HG02763 (cell line): Measurements from ENCODE around the gene ANKRD63.

Experiments used
- ATAC-seq: cut with Tn5 transposase; IDR thresholded peaks from one replicate; pipeline ENCODE4 v1.9.1; 2021; ENCODE audit warnings: mild to moderate bottlenecking, moderate library complexity; ENCODE audit not compliant: unreplicated experiment

ANKRD63 gene

GRCh38 chr15:40282869-40283614, at the start of gene ANKRD63:
TSS of gene ANKRD63 (minus strand) at chr15:40283064. CDS start at chr15:40282586, 478 bp downstream.
- no peak for ATAC-seq

GRCh38 chr15:40332113-40332781, 49.4 kb upstream of the ANKRD63 start:
- ATAC-seq = no peak

- no peak for ATAC-seq
Measured at GRCh38 chr15:40331637-40332036, 48.8 kb upstream of the ANKRD63 start.

GRCh38 chr15:40331026-40331425, 48.2 kb upstream of the ANKRD63 start:
- ATAC-seq = no peak

GRCh38 chr15:40330368-40330836, 47.5 kb upstream of the ANKRD63 start:
- ATAC-seq = no peak

- ATAC-seq = no peak
Measured at GRCh38 chr15:40329804-40330203, 46.9 kb upstream of the ANKRD63 start.

GRCh38 chr15:40328751-40329150, 45.9 kb upstream of the ANKRD63 start:
- ATAC-seq = no peak

GRCh38 chr15:40328176-40328575, 45.3 kb upstream of the ANKRD63 start:
- ATAC-seq = no peak

GRCh38 chr15:40327457-40327856, 44.6 kb upstream of the ANKRD63 start:
- no peak for ATAC-seq

- no peak for ATAC-seq
Measured at GRCh38 chr15:40325700-40326099, 42.8 kb upstream of the ANKRD63 start.

- no peak for ATAC-seq
Measured at GRCh38 chr15:40325188-40325587, 42.3 kb upstream of the ANKRD63 start.

- peak; percentile 6 for ATAC-seq
Measured at GRCh38 chr15:40323953-40324937, 41.4 kb upstream of the ANKRD63 start.

GRCh38 chr15:40323239-40323952, 40.5 kb upstream of the ANKRD63 start, which contains the start of gene INAFM2:
TSS of gene INAFM2 (plus strand) at chr15:40323692. CDS start at chr15:40324056, 364 bp downstream.
- peak; percentile 84 for ATAC-seq

GRCh38 chr15:40322531-40323238, 39.8 kb upstream of the ANKRD63 start:
- ATAC-seq = no peak

GRCh38 chr15:40320931-40321371, 38.1 kb upstream of the ANKRD63 start:
- ATAC-seq = no peak

- no peak for ATAC-seq
Measured at GRCh38 chr15:40320409-40320808, 37.5 kb upstream of the ANKRD63 start.

GRCh38 chr15:40317580-40317979, 34.7 kb upstream of the ANKRD63 start:
- ATAC-seq = no peak

GRCh38 chr15:40316931-40317330, 34.1 kb upstream of the ANKRD63 start:
- ATAC-seq = no peak

- no peak for ATAC-seq
Measured at GRCh38 chr15:40314723-40315276, 31.9 kb upstream of the ANKRD63 start.
